Stomach smooth muscle (tissue), 2 donors: Measurements from ENCODE around the gene RNF31.

ENCODE experiments used
- H3K27ac ChIP-seq: one replicate; pipeline ENCODE4 v1.7.0; 2013; ENCODE audit warnings: mild to moderate bottlenecking, low read length, inconsistent platforms
- H3K27me3 ChIP-seq, 2 donors: one replicate each; pipeline ENCODE4 v1.7.0; 2013; ENCODE audit warnings: low read length in 2 of 2; ENCODE audit not compliant: insufficient read depth in 2 of 2, control insufficient read depth in 1 of 2
- H3K36me3 ChIP-seq, 2 donors: one replicate each; pipeline ENCODE4 v1.7.0; 2013; ENCODE audit warnings: low read length in 2 of 2; ENCODE audit not compliant: control insufficient read depth in 2 of 2, insufficient read depth in 2 of 2
- H3K4me1 ChIP-seq: one replicate; pipeline ENCODE4 v1.7.0; 2013; ENCODE audit warnings: low read length; ENCODE audit not compliant: control insufficient read depth, insufficient read depth
- H3K4me3 ChIP-seq, 2 donors: one replicate each; pipeline ENCODE4 v1.7.0; 2013; ENCODE audit warnings: low read length in 2 of 2
- H3K9ac ChIP-seq, 2 donors: one replicate each; pipeline ENCODE4 v1.7.0; 2013; ENCODE audit warnings: low read length in 2 of 2, mild to moderate bottlenecking in 1 of 2
- H3K9me3 ChIP-seq, 2 donors: one replicate each; pipeline ENCODE4 v1.7.0; 2013; ENCODE audit warnings: low read length in 2 of 2; ENCODE audit not compliant: control insufficient read depth in 2 of 2
- donor health status: healthy.
- donor health status: Pancreatic carcinoma.

The RNF31 gene

DNA sequence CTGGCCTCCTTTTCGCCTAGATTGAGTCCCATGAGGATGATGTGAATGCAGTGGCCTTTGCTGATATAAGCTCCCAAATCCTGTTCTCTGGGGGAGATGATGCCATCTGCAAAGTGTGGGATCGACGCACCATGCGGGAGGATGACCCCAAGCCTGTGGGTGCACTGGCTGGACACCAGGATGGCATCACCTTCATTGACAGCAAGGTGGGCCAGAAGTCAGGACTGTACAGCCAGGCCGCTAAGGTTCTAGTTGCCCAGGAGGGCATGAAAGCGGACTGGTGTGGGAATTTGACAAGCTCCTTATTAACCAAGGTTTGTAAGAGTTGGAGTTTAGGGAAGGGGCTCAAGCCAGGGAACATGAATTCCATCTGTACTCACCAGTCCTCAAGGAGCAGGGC is 27.6 kb upstream of the RNF31 start:
- no peak overlapping the region for H3K4me3 ChIP-seq
- no peak overlapping the region for H3K27ac ChIP-seq
- H3K4me1 ChIP-seq = peaks cover 18% of the 10 kb centered on the region
- no peak overlapping the region for H3K9ac ChIP-seq
- H3K27me3 ChIP-seq = no peaks in the 10 kb centered on the region
- peaks cover 47 to 51% of the 10 kb centered on the region in 2 donors for H3K36me3 ChIP-seq
- H3K9me3 ChIP-seq = no peaks in the 10 kb centered on the region

DNA sequence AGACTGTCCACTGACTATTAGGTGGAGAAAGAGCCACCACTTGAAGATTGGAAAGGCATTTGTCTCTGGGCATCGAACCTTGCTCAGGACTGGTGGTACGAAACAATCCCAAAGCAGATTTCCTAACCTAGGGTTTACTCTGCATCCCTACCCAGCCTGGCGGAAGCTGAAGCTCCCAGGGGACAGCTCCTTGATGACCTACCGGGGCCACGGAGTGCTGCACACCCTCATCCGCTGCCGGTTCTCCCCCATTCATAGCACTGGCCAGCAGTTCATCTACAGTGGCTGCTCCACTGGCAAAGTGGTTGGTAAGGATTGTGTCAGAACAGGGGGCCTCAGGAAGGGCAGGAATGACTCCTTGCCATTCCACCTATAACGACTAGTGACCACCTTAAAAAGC is 26.1 kb upstream of the RNF31 start:
- peaks cover 47 to 51% of the 10 kb centered on the region in 2 donors for H3K36me3 ChIP-seq
- H3K27ac ChIP-seq = no peak overlapping the region
- H3K9ac ChIP-seq = no peak overlapping the region
- no peaks in the 10 kb centered on the region for H3K27me3 ChIP-seq
- H3K9me3 ChIP-seq = no peaks in the 10 kb centered on the region
- H3K4me1 ChIP-seq = peaks cover 5% of the 10 kb centered on the region
- no peak overlapping the region for H3K4me3 ChIP-seq

DNA sequence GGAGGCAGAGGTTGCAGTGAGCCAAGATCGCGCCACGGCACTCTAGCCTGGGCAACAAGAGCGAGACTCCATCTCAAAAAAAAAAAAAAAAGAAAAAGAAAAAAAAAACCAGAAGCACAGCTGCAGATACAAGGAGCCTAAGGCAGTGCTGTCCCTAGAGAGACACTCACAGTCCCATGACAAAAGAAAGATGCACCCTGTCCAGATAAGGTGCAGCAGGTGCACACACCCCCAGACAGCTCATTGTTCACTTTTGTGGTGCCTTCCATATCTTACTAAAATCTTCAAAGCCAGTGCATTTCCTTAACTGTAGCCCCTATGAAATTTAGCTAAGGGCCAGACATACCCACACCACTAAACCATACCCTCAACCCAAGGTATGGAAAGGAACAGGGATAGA is 24.9 kb upstream of the RNF31 start:
- H3K9me3 ChIP-seq = no peaks in the 10 kb centered on the region
- H3K27me3 ChIP-seq = no peaks in the 10 kb centered on the region
- no peak overlapping the region for H3K9ac ChIP-seq
- no peaks in the 10 kb centered on the region for H3K4me1 ChIP-seq
- H3K36me3 ChIP-seq = peaks cover 47% of the 10 kb centered on the region in 2 donors
- H3K4me3 ChIP-seq = no peak overlapping the region
- H3K27ac ChIP-seq = no peak overlapping the region

DNA sequence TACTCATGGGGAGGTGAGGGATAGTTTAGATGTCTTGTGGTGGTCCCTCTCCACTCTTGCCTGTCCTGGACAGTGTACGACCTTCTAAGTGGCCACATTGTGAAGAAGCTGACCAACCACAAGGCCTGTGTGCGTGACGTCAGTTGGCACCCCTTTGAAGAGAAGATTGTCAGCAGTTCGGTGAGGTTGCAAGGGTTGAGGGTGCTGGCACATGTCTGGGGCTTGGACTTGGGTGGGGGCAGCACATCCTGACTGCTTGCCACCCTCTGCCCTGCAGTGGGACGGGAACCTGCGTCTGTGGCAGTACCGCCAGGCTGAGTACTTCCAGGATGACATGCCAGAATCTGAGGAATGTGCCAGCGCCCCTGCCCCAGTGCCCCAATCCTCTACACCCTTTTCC is 24.4 kb upstream of the RNF31 start:
- Histone ChIP-seq H3K4me3 (no peak overlapping the region), H3K27me3 (no peaks in the 10 kb centered on the region), H3K9me3 (no peaks in the 10 kb centered on the region), H3K27ac (no peak overlapping the region), H3K9ac (no peak overlapping the region), H3K36me3 (peaks cover 42 to 44% of the 10 kb centered on the region in 2 donors), H3K4me1 (no peaks in the 10 kb centered on the region)

DNA sequence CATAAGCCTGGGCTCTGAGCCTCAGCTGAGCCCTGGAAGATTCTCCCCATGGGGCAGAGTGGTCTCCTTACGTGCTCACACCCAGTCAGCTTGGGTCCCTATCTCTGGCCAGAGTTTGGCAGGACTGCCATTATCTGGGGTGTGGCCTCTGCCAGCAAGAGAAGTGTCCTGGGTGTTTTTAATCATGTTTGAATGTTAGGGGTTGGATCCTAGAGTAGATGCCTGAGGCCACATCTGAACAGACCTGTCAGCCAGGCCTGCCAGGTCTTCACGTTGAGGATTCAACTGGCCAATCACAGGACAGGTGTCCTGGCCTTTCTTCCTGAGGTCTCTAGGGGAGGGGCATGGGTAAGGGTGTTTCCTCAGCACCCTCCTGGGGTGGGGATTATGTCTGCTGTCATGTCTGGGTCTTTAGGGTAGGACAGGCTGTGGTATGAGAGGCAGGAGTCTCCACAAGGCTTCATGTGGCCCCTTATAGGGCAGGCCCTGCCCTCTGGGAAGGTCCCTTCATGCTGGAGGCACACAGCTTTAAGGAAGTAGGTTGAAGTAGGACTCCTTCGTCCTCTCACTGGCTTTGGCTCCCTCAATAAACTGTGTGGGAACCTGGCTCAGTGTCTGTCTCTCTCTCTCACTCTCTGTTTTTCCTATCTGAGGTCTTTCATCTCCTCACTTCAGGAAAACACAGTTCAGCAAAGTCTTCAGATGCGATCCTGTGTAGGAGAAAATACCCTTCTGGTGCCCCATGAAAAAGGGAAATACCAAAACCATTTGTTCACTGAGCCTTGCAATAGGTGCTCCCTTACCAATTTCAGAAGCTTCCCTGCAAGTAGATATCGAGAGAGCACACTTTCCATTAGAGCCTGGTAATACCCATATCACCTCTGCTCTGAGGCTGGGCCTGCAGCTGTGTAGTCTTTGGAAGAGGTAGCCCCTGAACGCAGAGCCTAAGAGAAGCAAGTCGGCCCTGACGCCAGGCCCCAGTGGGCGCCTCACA is 23.6 kb upstream of the RNF31 start:
- no peak overlapping the region for H3K9ac ChIP-seq
- no peak overlapping the region for H3K4me3 ChIP-seq
- peaks cover 34 to 36% of the 10 kb centered on the region in 2 donors for H3K36me3 ChIP-seq
- no peaks in the 10 kb centered on the region for H3K9me3 ChIP-seq
- H3K27ac ChIP-seq = no peak overlapping the region
- no peaks in the 10 kb centered on the region for H3K4me1 ChIP-seq
- H3K27me3 ChIP-seq = no peaks in the 10 kb centered on the region

DNA sequence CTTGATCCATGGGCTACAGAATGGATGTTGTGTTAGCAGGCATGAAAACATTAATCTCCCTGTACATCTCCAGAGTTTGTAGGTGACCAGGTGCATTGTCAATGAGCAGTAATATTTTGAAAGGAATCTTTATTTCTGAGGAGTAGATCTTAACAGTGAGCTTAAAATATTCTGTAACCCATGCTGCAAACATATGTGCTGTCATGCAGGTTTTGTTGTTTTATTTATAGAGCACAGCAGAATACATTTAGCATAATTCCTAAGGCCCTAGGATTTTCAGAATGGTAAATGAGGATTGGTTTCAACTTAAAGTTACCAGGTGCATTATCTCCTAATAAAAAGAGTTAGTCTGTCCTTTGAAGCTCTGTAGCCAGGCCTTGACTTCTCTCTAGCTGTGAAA is 20.4 kb upstream of the RNF31 start:
- Histone ChIP-seq H3K9ac (no peak overlapping the region), H3K27ac (no peak overlapping the region), H3K4me3 (no peak overlapping the region), H3K36me3 (peaks cover 11 to 13% of the 10 kb centered on the region in 2 donors), H3K9me3 (no peaks in the 10 kb centered on the region), H3K27me3 (no peaks in the 10 kb centered on the region), H3K4me1 (no peaks in the 10 kb centered on the region)

DNA sequence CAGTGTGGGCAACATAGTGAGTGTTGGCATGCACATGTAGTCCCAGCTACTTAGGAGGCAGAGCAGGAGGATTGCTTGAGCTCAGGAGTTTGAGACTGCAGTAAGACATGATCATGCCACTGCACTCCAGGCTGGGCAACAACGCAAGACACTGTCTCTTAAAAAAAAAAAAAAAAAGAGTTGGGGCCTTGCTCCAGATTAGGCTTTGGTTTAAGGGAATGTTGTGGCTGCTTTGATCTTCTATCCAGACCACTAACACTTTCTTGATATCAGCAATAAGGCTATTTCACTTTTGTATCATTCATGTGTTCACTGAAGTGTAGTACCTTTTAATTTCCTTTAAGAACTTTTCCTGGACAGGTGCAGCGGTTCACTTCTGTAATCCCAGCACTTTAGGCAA is 19.6 kb upstream of the RNF31 start:
- Histone ChIP-seq H3K9ac (no peak overlapping the region), H3K27me3 (no peaks in the 10 kb centered on the region), H3K36me3 (peaks cover 8 to 9% of the 10 kb centered on the region in 2 donors), H3K4me3 (no peak overlapping the region), H3K27ac (no peak overlapping the region), H3K9me3 (no peaks in the 10 kb centered on the region), H3K4me1 (no peaks in the 10 kb centered on the region)

DNA sequence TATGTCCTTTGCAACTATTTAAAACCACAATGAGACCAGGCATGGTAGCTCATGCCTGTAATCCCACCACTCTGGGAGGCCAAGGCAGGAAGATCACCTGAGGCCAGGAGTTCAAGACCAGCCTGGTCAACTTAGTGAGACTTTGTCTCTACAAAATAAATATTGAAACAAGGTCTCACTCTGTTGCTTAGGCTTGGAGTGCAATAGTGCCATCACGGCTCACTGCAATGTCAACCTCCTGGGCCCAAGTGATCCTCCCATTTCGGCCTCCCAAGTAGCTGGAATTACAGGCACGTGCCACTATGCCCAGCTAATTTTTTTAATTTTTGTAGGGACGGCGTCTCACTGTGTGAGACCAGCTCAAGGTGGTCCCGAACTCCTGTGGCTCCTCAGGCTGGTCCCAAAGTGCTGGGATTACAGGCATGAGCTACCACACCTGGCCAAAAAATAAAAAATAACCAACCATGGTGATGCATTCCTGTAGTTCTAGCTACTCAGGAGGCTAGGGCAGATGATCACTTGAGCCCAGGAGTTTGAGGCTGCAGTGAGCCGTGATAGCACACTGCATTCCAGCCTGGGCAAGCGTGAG is 17.8 kb upstream of the RNF31 start:
- Histone ChIP-seq H3K9me3 (no peaks in the 10 kb centered on the region), H3K27ac (no peak overlapping the region), H3K36me3 (no peaks in the 10 kb centered on the region), H3K4me3 (no peak overlapping the region), H3K27me3 (no peaks in the 10 kb centered on the region), H3K4me1 (no peaks in the 10 kb centered on the region), H3K9ac (no peak overlapping the region)

DNA sequence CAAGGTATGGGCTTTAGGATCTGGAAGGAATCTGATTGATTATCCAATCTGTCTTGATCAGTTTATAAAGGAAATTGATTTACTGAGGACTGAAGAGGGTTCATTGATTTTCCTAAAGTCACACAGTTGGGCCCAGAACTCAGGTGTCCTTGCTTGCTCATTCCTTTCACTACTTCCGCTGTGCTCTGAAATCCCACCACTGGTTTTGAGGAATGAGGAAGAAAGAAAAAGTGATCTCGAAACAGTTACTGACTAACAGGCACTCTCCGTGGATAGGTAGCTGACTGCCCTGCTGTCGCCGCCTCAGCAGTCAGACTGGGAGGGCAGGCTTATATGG is 16.9 kb upstream of the RNF31 start, which contains the start of gene FITM1:
Gene FITM1, plus strand, starts transcription at position 280 of the 337 bp plus-strand sequence. CDS start 905 bp downstream, outside the sequence.
- H3K27me3 ChIP-seq = no peaks in the 10 kb centered on the region
- H3K4me1 ChIP-seq = peaks cover 1% of the 10 kb centered on the region
- H3K27ac ChIP-seq = no peak within 1 kb of the TSS
- H3K36me3 ChIP-seq = no peaks in the 10 kb centered on the region
- H3K4me3 ChIP-seq = no peak within 1 kb of the TSS
- no peak within 1 kb of the TSS for H3K9ac ChIP-seq
- no peaks in the 10 kb centered on the region for H3K9me3 ChIP-seq

DNA sequence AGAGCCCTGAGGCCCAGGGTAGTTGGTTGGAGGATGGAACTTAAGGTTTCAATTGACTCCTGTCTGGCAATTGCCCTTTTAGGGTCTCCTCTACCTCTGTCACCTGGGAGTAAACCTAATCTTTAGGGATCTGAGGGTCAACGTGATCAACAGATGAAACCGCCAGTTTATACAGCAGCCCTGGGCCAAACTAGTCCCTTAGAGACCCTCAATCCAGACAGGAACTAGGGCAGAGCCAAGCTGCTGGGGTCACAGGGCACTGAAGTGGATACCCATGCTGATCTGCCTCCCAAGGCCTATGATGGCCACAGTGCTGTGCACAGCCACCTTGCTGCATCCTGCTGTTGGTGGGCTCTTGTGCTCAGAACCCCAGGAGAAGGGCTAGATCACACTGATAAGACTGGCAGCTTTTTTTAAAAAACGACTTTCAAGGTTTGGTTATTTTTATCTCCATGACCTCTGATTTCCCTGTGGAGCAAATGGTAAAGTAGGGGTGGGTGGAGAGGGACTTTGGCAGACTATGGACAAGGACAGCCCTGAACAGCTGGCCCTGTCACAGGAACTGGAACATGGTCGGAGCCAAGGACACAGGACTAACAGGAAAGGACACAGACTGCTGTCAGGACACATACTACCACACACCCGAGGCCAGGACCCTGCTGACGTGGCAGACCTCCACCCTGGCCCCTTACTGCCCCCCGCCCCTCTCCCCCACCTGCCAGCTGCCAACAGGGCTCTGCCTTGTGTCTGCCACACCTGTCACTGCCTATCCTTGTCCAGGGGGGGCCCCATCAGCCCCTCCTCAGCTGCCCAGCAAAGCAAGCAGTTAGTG is 16.4 kb upstream of the RNF31 start:
- Histone ChIP-seq H3K27me3 (no peaks in the 10 kb centered on the region), H3K4me1 (peaks cover 5% of the 10 kb centered on the region), H3K4me3 (no peak overlapping the region), H3K9me3 (no peaks in the 10 kb centered on the region), H3K27ac (no peak overlapping the region), H3K36me3 (no peaks in the 10 kb centered on the region), H3K9ac (no peak overlapping the region)
